ENCODE data around the gene AGAP3. TPM values are rescaled to one million over a fixed set of nuclear protein-coding genes. Genes with fewer than 3 reads are reported as not detected.

The AGAP3 gene
- total RNA-seq, 2 donors from 2014 or later: 52.1 to 62.8 TPM

- ATAC-seq (ENCODE audit: insufficient number of reproducible peaks, low FRiP score, low read depth) (no peak), DNase-seq (ENCODE audit: low spot score) (no peak)
- Histone ChIP-seq H3K27ac (no peak overlapping the region), H3K4me3 (no peak overlapping the region), H3K9me3 (no peaks in the 10 kb centered on the region), H3K36me3 (no peaks in the 10 kb centered on the region), H3K4me1 (ENCODE audit: control insufficient read depth in 1 of 2, low read depth in 2 of 2) (no peaks in the 10 kb centered on the region), H3K27me3 (replicated peaks; ENCODE audit: insufficient read depth) (no peaks in the 10 kb centered on the region)
- TF ChIP-seq, protein P1, sequence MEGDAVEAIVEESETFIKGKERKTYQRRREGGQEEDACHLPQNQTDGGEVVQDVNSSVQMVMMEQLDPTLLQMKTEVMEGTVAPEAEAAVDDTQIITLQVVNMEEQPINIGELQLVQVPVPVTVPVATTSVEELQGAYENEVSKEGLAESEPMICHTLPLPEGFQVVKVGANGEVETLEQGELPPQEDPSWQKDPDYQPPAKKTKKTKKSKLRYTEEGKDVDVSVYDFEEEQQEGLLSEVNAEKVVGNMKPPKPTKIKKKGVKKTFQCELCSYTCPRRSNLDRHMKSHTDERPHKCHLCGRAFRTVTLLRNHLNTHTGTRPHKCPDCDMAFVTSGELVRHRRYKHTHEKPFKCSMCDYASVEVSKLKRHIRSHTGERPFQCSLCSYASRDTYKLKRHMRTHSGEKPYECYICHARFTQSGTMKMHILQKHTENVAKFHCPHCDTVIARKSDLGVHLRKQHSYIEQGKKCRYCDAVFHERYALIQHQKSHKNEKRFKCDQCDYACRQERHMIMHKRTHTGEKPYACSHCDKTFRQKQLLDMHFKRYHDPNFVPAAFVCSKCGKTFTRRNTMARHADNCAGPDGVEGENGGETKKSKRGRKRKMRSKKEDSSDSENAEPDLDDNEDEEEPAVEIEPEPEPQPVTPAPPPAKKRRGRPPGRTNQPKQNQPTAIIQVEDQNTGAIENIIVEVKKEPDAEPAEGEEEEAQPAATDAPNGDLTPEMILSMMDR (IDR thresholded peaks at IDR 0.05): no peak
Observed at GRCh38 chr7:151157645-151158329, 71.5 kb downstream of the AGAP3 start.

DNA sequence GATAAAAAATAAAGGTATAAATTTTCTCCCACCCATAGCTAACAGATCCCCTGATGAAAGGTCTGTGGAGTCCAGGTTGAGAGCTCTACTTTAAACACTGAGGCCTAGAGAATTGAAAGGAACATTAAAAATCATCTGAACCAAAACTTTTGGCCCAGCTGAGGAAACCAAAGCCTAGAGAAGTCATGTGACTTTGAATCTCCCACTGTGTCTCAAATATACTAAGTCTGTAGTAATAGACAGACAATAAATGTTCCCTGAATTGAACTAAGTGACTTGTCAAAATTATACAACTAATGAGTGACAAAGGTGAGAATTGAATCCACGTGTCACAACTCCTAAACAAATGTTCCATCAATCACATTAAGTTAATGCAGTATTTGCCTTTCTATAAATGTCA, 75.5 kb downstream of the AGAP3 start:
- Histone ChIP-seq H3K4me1 (ENCODE audit: control insufficient read depth in 1 of 2, low read depth in 2 of 2) (peaks cover under 1 to 4% of the 10 kb centered on the region in 2 donors), H3K36me3 (no peaks in the 10 kb centered on the region), H3K9me3 (no peaks in the 10 kb centered on the region), H3K4me3 (no peak overlapping the region), H3K27me3 (replicated peaks; ENCODE audit: insufficient read depth) (peaks cover 8% of the 10 kb centered on the region), H3K27ac (no peak overlapping the region)
- ATAC-seq (ENCODE audit: insufficient number of reproducible peaks, low FRiP score, low read depth) (no peak), DNase-seq (ENCODE audit: low spot score) (no peak)
- TF ChIP-seq, protein P1 (IDR thresholded peaks at IDR 0.05): no peak

- no peaks in the 10 kb centered on the region for H3K9me3 ChIP-seq
- peak overlapping the region; percentile 70 for H3K4me3 ChIP-seq
- peaks cover 8% of the 10 kb centered on the region for H3K27me3 ChIP-seq (replicated peaks; ENCODE audit: insufficient read depth)
- no peak for ATAC-seq (ENCODE audit: insufficient number of reproducible peaks, low FRiP score, low read depth)
- TF ChIP-seq, protein P1 (IDR thresholded peaks at IDR 0.05): no peak
- no peaks in the 10 kb centered on the region for H3K36me3 ChIP-seq
- peaks cover 6 to 22% of the 10 kb centered on the region in 2 donors for H3K4me1 ChIP-seq (ENCODE audit: control insufficient read depth in 1 of 2, low read depth in 2 of 2)
- H3K27ac ChIP-seq: no peak overlapping the region
- no peak for DNase-seq (ENCODE audit: low spot score)
Observed at GRCh38 chr7:151166629-151167196, 80.4 kb downstream of the AGAP3 start.

GRCh38 chr7:151167197-151167961, 81.1 kb downstream of the AGAP3 start, which contains the start of gene GBX1:
Gene GBX1, minus strand, starts transcription at chr7:151167694. Its CDS starts 146 bp downstream, at chr7:151167548.
- peaks cover 8% of the 10 kb centered on the region for H3K27me3 ChIP-seq (replicated peaks; ENCODE audit: insufficient read depth)
- no peak for ATAC-seq (ENCODE audit: insufficient number of reproducible peaks, low FRiP score, low read depth)

More at GRCh38 chr7:151167197-151167961, 81.1 kb downstream of the AGAP3 start, which contains the start of gene GBX1:
- TF ChIP-seq, protein P1 (IDR thresholded peaks at IDR 0.05): peak; percentile 17
- Histone ChIP-seq H3K27ac (no peak within 1 kb of the TSS), H3K9me3 (no peaks in the 10 kb centered on the region), H3K4me1 (ENCODE audit: control insufficient read depth in 1 of 2, low read depth in 2 of 2) (peaks cover 6 to 22% of the 10 kb centered on the region in 2 donors), H3K4me3 (peak within 1 kb of the TSS; percentile 70), H3K36me3 (no peaks in the 10 kb centered on the region)
- no peak for DNase-seq (ENCODE audit: low spot score)

All from thoracic aorta (tissue), 2 donors.